Activated naive CD8-positive, alpha-beta T cell (primary cell): Measurements from ENCODE around the gene GNA12.

Experiments used
- H3K27ac Mint-ChIP-seq: one replicate; pipeline ENCODE4 v1.8.0; 2021; ENCODE audit warnings: mixed read lengths
- H3K27me3 Mint-ChIP-seq: one replicate; pipeline ENCODE4 v1.8.0; 2021; ENCODE audit warnings: mixed read lengths
- H3K36me3 Mint-ChIP-seq: one replicate; pipeline ENCODE4 v1.8.0; 2021; ENCODE audit warnings: mixed read lengths
- H3K4me1 Mint-ChIP-seq: one replicate; pipeline ENCODE4 v1.8.0; 2021; ENCODE audit warnings: low read depth, mixed read lengths
- H3K4me3 Mint-ChIP-seq: one replicate; pipeline ENCODE4 v1.8.0; 2021; ENCODE audit warnings: mild to moderate bottlenecking, mixed read lengths
- H3K9me3 Mint-ChIP-seq: one replicate; pipeline ENCODE4 v1.8.0; 2021; ENCODE audit warnings: low read depth, mixed read lengths

GNA12 gene

GRCh38 chr7:2781636-2782035 lies 62.5 kb downstream of the GNA12 start:
- H3K27ac Mint-ChIP-seq: no peak overlapping the region
- no peaks in the 10 kb centered on the region for H3K27me3 Mint-ChIP-seq
- peaks cover 17% of the 10 kb centered on the region for H3K36me3 Mint-ChIP-seq
- peaks cover 19% of the 10 kb centered on the region for H3K4me1 Mint-ChIP-seq
- no peak overlapping the region for H3K4me3 Mint-ChIP-seq
- H3K9me3 Mint-ChIP-seq: peaks cover 4% of the 10 kb centered on the region

- Mint-ChIP-seq H3K36me3 (peaks cover 16% of the 10 kb centered on the region), H3K27me3 (no peaks in the 10 kb centered on the region), H3K27ac (no peak overlapping the region), H3K9me3 (peaks cover 4% of the 10 kb centered on the region), H3K4me3 (no peak overlapping the region), H3K4me1 (peaks cover 23% of the 10 kb centered on the region)
Measured at GRCh38 chr7:2779051-2779450, 65.1 kb downstream of the GNA12 start.

GRCh38 chr7:2777898-2778535 lies 66.1 kb downstream of the GNA12 start:
- Mint-ChIP-seq H3K36me3 (peaks cover 14% of the 10 kb centered on the region), H3K27ac (no peak overlapping the region), H3K27me3 (no peaks in the 10 kb centered on the region), H3K4me3 (no peak overlapping the region), H3K4me1 (peaks cover 23% of the 10 kb centered on the region), H3K9me3 (peaks cover 4% of the 10 kb centered on the region)

GRCh38 chr7:2776401-2776800 lies 67.7 kb downstream of the GNA12 start:
- Mint-ChIP-seq H3K27ac (no peak overlapping the region), H3K9me3 (no peaks in the 10 kb centered on the region), H3K4me3 (no peak overlapping the region), H3K27me3 (no peaks in the 10 kb centered on the region), H3K36me3 (peaks cover 13% of the 10 kb centered on the region), H3K4me1 (peaks cover 15% of the 10 kb centered on the region)

GRCh38 chr7:2775785-2776184 lies 68.3 kb downstream of the GNA12 start:
- no peaks in the 10 kb centered on the region for H3K9me3 Mint-ChIP-seq
- peaks cover 12% of the 10 kb centered on the region for H3K4me1 Mint-ChIP-seq
- no peaks in the 10 kb centered on the region for H3K27me3 Mint-ChIP-seq
- H3K36me3 Mint-ChIP-seq: peaks cover 16% of the 10 kb centered on the region
- no peak overlapping the region for H3K4me3 Mint-ChIP-seq
- H3K27ac Mint-ChIP-seq: no peak overlapping the region

GRCh38 chr7:2775376-2775775 lies 68.7 kb downstream of the GNA12 start:
- Mint-ChIP-seq H3K9me3 (no peaks in the 10 kb centered on the region), H3K4me3 (no peak overlapping the region), H3K27me3 (no peaks in the 10 kb centered on the region), H3K27ac (no peak overlapping the region), H3K36me3 (peaks cover 17% of the 10 kb centered on the region), H3K4me1 (peaks cover 12% of the 10 kb centered on the region)

GRCh38 chr7:2774935-2775334 lies 69.2 kb downstream of the GNA12 start:
- no peak overlapping the region for H3K27ac Mint-ChIP-seq

GRCh38 chr7:2774280-2774679 lies 69.8 kb downstream of the GNA12 start:
- Mint-ChIP-seq H3K36me3 (peaks cover 19% of the 10 kb centered on the region), H3K4me3 (no peak overlapping the region), H3K27me3 (no peaks in the 10 kb centered on the region), H3K4me1 (peaks cover 12% of the 10 kb centered on the region), H3K9me3 (no peaks in the 10 kb centered on the region), H3K27ac (no peak overlapping the region)

More at GRCh38 chr7:2774935-2775334, 69.2 kb downstream of the GNA12 start:
- Mint-ChIP-seq H3K27me3 (no peaks in the 10 kb centered on the region), H3K4me1 (peaks cover 12% of the 10 kb centered on the region), H3K9me3 (no peaks in the 10 kb centered on the region), H3K36me3 (peaks cover 19% of the 10 kb centered on the region), H3K4me3 (no peak overlapping the region)

- Mint-ChIP-seq H3K9me3 (no peaks in the 10 kb centered on the region), H3K27ac (no peak overlapping the region), H3K27me3 (no peaks in the 10 kb centered on the region), H3K36me3 (peaks cover 19% of the 10 kb centered on the region), H3K4me1 (peaks cover 12% of the 10 kb centered on the region), H3K4me3 (no peak overlapping the region)
Measured at GRCh38 chr7:2773608-2774007, 70.5 kb downstream of the GNA12 start.

- H3K27me3 Mint-ChIP-seq: no peaks in the 10 kb centered on the region
- H3K9me3 Mint-ChIP-seq: no peaks in the 10 kb centered on the region
- H3K4me1 Mint-ChIP-seq: peaks cover 14% of the 10 kb centered on the region
- H3K4me3 Mint-ChIP-seq: no peak overlapping the region
- peaks cover 22% of the 10 kb centered on the region for H3K36me3 Mint-ChIP-seq
- H3K27ac Mint-ChIP-seq: no peak overlapping the region
Measured at GRCh38 chr7:2771274-2771731, 72.8 kb downstream of the GNA12 start.

- Mint-ChIP-seq H3K36me3 (peaks cover 11% of the 10 kb centered on the region), H3K4me3 (no peak overlapping the region), H3K27ac (no peak overlapping the region), H3K9me3 (no peaks in the 10 kb centered on the region), H3K4me1 (peaks cover 18% of the 10 kb centered on the region), H3K27me3 (no peaks in the 10 kb centered on the region)
Measured at GRCh38 chr7:2764621-2765020, 79.5 kb downstream of the GNA12 start.

- Mint-ChIP-seq H3K27ac (no peak overlapping the region), H3K4me3 (no peak overlapping the region), H3K9me3 (no peaks in the 10 kb centered on the region), H3K4me1 (peaks cover 26% of the 10 kb centered on the region), H3K27me3 (no peaks in the 10 kb centered on the region), H3K36me3 (peaks cover 13% of the 10 kb centered on the region)
Measured at GRCh38 chr7:2763597-2763996, 80.5 kb downstream of the GNA12 start.

GRCh38 chr7:2761801-2762497 lies 82.2 kb downstream of the GNA12 start:
- Mint-ChIP-seq H3K27ac (no peak overlapping the region), H3K4me1 (peaks cover 41% of the 10 kb centered on the region), H3K4me3 (no peak overlapping the region), H3K9me3 (no peaks in the 10 kb centered on the region), H3K27me3 (no peaks in the 10 kb centered on the region), H3K36me3 (peaks cover 10% of the 10 kb centered on the region)

- Mint-ChIP-seq H3K9me3 (no peaks in the 10 kb centered on the region), H3K4me3 (no peak overlapping the region), H3K4me1 (peaks cover 44% of the 10 kb centered on the region), H3K36me3 (peaks cover 11% of the 10 kb centered on the region), H3K27me3 (no peaks in the 10 kb centered on the region), H3K27ac (no peak overlapping the region)
Measured at GRCh38 chr7:2761131-2761624, 82.9 kb downstream of the GNA12 start.

GRCh38 chr7:2760098-2760889 lies 83.8 kb downstream of the GNA12 start:
- Mint-ChIP-seq H3K9me3 (no peaks in the 10 kb centered on the region), H3K27me3 (no peaks in the 10 kb centered on the region), H3K4me3 (no peak overlapping the region), H3K4me1 (peaks cover 44% of the 10 kb centered on the region), H3K27ac (peak overlapping the region; percentile 4), H3K36me3 (peaks cover 18% of the 10 kb centered on the region)
